Body of pancreas (tissue), 4 donors: ENCODE measurements around the gene MMP19. TPM values are rescaled to one million over a fixed set of nuclear protein-coding genes. Genes with fewer than 3 reads are reported as not detected.
A peak's percentile ranks its signal among the peaks of the same experiment; 100 is the strongest.

Experiments
- ATAC-seq: fragments of 150-250 bp; one replicate; pipeline ENCODE4 v1.9.1; 2016
- DNase-seq, 4 donors: peaks; one replicate each; pipeline ENCODE4 v3.0.0-alpha.2; 2019
- H3K27ac ChIP-seq, 4 donors: fragments of 200-600 bp; sonication (generic); 1 replicate in 3 of 4; 2 replicates in 1 of 4; pipeline versions ENCODE4 v1.5.1 to v1.6.1; 2016 to 2019; ENCODE audit warnings: mild to moderate bottlenecking in 1 of 4, mixed read lengths in 1 of 4, moderate library complexity in 1 of 4
- H3K27me3 ChIP-seq, 2 donors: fragments of 200-600 bp; sonication (generic); one replicate each; pipeline ENCODE4 v1.6.0; 2016; ENCODE audit warnings: mild to moderate bottlenecking in 1 of 2
- H3K36me3 ChIP-seq, 2 donors: fragments of 200-600 bp; sonication (generic); replicated peaks in 1 of 2; 2 replicates each; pipeline ENCODE4 v1.5.1; 2016; ENCODE audit warnings: low read depth in 2 of 2; ENCODE audit not compliant: insufficient read depth in 1 of 2
- H3K4me1 ChIP-seq: fragments of 200-600 bp; sonication (generic); one replicate; pipeline ENCODE4 v1.6.0; 2016
- H3K4me3 ChIP-seq, 2 donors: fragments of 200-600 bp; sonication (generic); 1 replicate in 1 of 2; 2 replicates in 1 of 2; pipeline ENCODE4 v1.5.1; 2016 to 2019
- H3K9me3 ChIP-seq, 3 donors: fragments of 200-600 bp; sonication (generic); 1 replicate in 2 of 3; 2 replicates in 1 of 3; pipeline ENCODE4 v1.5.1; 2016
- POLR2A ChIP-seq, 3 donors: fragments of 450-650 bp; IDR thresholded peaks; one replicate each; pipeline ENCODE4 v1.6.1; 2016; ENCODE audit warnings: antibody characterized with exemption in 3 of 3, mild to moderate bottlenecking in 2 of 3
- WGBS, 2 donors: methylation state at CpG; one replicate each; pipeline ENCODE4 v1.1.5; 2017; 5-methylcytosine and 5-hydroxymethylcytosine counted together
- intact Hi-C: fragments of 100-400 bp; cut with DNase I; formaldehyde crosslinking; loops from one replicate; pipeline ENCODE4 v1.15.1; 2023
- total RNA-seq, 2 donors: library from RNA; depleted of rRNA; stranded (reverse); fragments of >200 nt; gene quantifications; one replicate each; pipeline ENCODE4 v1.1.0, GENCODE V29; 2016
- TF ChIP-seq, protein P1 (sequence below), 7 experiments: fragments of 450-650 bp in 4 of 7; fragments of 200-600 bp in 3 of 7; sonication (generic) in 3 of 7; IDR thresholded peaks; one replicate each; pipeline ENCODE4 v1.5.1; 2016 to 2019; ENCODE audit warnings: antibody characterized with exemption in 7 of 7

MMP19 gene
- total RNA-seq, 2 donors from 2014 or later: 3.4 to 23.4 TPM

DNA sequence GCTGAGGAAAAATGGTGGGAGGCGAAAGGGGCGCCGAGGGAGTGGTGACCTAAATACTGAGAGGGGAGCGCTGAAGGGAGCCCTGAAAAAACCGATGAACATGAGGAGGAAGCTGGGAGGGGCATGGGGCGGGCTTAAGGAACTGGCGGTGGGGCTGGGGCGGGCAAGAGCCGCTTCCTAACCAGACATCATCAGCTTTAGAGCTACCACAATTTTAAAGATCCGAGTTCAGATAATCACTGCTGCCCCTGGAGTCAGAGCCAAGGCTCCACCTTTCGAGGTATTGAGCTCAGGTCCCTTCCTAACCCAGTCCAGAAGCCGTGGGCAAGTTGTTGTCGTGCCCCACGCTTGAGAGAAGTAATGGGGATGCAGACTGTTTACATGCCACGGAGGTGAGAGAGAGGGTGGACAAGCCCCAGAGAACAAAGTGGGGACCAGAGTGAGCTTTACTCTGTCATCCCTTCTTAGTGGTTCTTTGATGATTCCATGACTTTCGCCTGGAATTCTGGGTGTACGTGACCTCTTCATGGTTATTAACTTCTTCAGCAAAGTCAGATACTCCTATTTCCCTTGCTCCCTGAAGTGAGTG, 24.5 kb downstream of the MMP19 start:
- H3K36me3 ChIP-seq: peaks cover 0 to 13% of the 10 kb centered on the region in 2 donors
- intact Hi-C loops: no loop called here

DNA sequence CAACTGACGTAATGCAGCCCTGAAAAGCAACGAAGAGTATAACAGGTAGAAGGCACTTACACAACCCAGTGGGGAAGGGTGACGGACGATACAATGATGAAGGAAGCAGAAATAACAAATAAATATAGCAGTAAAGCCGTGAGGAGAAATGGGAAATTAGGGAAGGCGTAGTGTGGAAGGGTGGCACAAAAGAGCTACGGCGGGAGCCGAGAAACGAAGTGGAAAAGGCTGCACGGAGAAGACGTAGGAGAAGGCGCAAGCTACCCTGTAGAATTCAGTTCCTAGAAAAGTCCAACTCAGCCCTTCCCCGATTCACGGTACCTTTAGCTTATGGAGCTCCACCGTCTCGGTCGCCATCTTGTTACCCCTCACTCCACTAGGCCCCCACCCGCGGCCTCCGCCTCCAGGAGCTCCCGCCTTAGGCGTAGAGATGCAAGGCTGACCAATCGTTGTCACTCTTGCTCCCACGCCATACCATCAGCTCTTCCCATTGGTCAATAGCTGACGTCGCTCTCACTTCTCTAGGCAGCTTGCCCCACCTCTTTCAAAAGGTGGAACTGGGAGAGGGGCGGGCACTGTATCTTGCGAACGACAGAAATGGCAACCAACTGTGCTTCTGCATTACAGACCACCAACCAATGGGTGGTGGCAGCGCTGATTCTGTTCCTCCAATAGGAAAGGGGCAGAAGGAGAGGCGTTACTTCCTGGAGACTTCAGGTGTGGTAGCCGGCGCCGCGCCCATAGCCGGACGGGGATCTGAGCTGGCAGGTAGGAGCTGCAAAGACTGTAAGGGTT, 25.2 kb downstream of the MMP19 start, which contains the start of the genes ORMDL2 and SARNP:
TSS of gene ORMDL2 (plus strand) at position 697 of the 795 bp plus-strand sequence. CDS start 959 bp downstream, outside the sequence.
TSS of gene SARNP (minus strand) at position 380 of the 795 bp plus-strand sequence. CDS start at position 357, 23 bp downstream.
- peaks cover 53% of the 10 kb centered on the region for H3K4me1 ChIP-seq
- TF ChIP-seq POLR2A (IDR thresholded peaks at IDR 0.05): peak; percentile 43 to 85 (median 84)
- TF ChIP-seq, protein P1, sequence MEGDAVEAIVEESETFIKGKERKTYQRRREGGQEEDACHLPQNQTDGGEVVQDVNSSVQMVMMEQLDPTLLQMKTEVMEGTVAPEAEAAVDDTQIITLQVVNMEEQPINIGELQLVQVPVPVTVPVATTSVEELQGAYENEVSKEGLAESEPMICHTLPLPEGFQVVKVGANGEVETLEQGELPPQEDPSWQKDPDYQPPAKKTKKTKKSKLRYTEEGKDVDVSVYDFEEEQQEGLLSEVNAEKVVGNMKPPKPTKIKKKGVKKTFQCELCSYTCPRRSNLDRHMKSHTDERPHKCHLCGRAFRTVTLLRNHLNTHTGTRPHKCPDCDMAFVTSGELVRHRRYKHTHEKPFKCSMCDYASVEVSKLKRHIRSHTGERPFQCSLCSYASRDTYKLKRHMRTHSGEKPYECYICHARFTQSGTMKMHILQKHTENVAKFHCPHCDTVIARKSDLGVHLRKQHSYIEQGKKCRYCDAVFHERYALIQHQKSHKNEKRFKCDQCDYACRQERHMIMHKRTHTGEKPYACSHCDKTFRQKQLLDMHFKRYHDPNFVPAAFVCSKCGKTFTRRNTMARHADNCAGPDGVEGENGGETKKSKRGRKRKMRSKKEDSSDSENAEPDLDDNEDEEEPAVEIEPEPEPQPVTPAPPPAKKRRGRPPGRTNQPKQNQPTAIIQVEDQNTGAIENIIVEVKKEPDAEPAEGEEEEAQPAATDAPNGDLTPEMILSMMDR (IDR thresholded peaks at IDR 0.05): peak in 1 of 7 experiments; percentile 4
- WGBS, 2 donors: 0% methylated on average over 38 of the region's 38 CpGs
- H3K9me3 ChIP-seq: no peaks in the 10 kb centered on the region
- ATAC-seq (peak; percentile 98), DNase-seq (peak; percentile 98 to 100 (median 98))
- peak within 1 kb of the TSS; percentile 46 to 89 (median 87) for H3K27ac ChIP-seq
- intact Hi-C loops: no loop called here
- H3K27me3 ChIP-seq: no peaks in the 10 kb centered on the region
- peaks cover 0 to 13% of the 10 kb centered on the region in 2 donors for H3K36me3 ChIP-seq
- H3K4me3 ChIP-seq: peak within 1 kb of the TSS; percentile 67 to 83

More for the DNA sequence above, 24.5 kb downstream of the MMP19 start:
- Histone ChIP-seq H3K9me3 (no peaks in the 10 kb centered on the region), H3K27ac (peak overlapping the region; percentile 40 to 79 (median 70)), H3K4me3 (peak overlapping the region; percentile 1 to 49), H3K4me1 (peaks cover 54% of the 10 kb centered on the region), H3K27me3 (no peaks in the 10 kb centered on the region)
- DNase-seq: no peak
- ATAC-seq: peak; percentile 34
- no peak for TF ChIP-seq POLR2A (IDR thresholded peaks at IDR 0.05)
- TF ChIP-seq, protein P1 (IDR thresholded peaks at IDR 0.05): no peak
- WGBS, 2 donors: 1% methylated on average over 17 of the region's 17 CpGs

DNA sequence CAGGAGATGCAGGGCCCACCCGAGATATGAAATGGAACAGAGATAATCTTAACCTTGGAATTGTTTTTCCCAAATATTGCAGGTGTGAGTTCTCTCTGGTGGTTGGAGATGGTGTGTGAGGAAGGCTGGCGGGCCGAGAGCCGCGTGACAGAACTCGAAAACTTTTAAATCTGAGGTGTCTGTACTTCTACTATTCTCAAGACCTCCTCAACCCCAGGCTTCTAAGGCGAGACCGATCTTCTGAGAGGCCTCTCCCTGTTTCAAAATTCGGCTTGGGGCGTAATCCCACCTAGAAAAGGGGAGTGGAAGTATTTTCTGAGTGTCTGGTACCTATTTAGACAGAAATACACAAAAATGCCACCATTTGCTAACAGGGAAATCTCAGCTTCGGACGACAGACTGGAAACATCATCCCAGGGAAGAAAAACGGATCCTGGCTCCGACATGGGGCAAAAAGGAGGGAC, 25.8 kb downstream of the MMP19 start:
- intact Hi-C loops: no loop called here
- DNase-seq: no peak

DNA sequence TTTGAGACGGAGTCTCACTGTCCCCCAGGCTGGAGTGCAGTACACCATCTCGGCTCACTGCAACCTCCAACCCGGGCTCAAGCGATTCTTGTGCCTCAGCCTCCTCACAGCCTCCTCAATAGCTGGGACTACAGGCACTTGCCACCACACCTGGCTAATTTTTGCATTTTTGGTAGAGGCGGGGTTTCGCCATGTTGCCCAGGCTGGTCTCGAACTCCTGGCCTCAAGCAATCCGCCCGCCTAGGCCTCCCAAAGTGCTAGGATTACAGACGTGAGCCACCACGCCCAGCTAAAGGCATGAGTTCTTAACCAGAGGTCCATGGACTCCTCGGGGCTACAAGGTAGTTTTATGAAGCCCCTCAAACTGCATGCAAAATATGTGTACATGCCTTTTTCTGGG, 27.3 kb downstream of the MMP19 start:
- H3K4me3 ChIP-seq: no peak overlapping the region
- H3K36me3 ChIP-seq: peaks cover 0 to 8% of the 10 kb centered on the region in 2 donors
- no peak for ATAC-seq
- peaks cover 58% of the 10 kb centered on the region for H3K4me1 ChIP-seq
- H3K9me3 ChIP-seq: no peaks in the 10 kb centered on the region
- no peak for DNase-seq
- no peaks in the 10 kb centered on the region for H3K27me3 ChIP-seq
- intact Hi-C loops: no loop called here
- TF ChIP-seq, protein P1 (IDR thresholded peaks at IDR 0.05): no peak
- no peak for TF ChIP-seq POLR2A (IDR thresholded peaks at IDR 0.05)
- H3K27ac ChIP-seq: no peak overlapping the region
- 75 to 77% methylated on average over 12 of the region's 12 CpGs for whole genome bisulfite sequencing, 2 donors

More for the DNA sequence above, 25.8 kb downstream of the MMP19 start:
- Histone ChIP-seq H3K36me3 (peaks cover 0 to 13% of the 10 kb centered on the region in 2 donors), H3K9me3 (no peaks in the 10 kb centered on the region), H3K4me3 (peak overlapping the region; percentile 67 to 83), H3K4me1 (peaks cover 55% of the 10 kb centered on the region), H3K27me3 (no peaks in the 10 kb centered on the region), H3K27ac (peak overlapping the region; percentile 46 to 89 (median 87))
- TF ChIP-seq, protein P1 (IDR thresholded peaks at IDR 0.05): no peak
- TF ChIP-seq POLR2A (IDR thresholded peaks at IDR 0.05): no peak
- 0 to 1% methylated on average over 14 of the region's 14 CpGs for WGBS, 2 donors
- ATAC-seq: no peak
